Effector CD4-positive, alpha-beta T cell (primary cell): ENCODE data around the gene FLII.
"Not testable (repeated sequence)": the region's sequence is repeated elsewhere in the genome, so short reads cannot be mapped to it uniquely, and the experiment has no call there.

Experiments used
- DNase-seq: peaks from one replicate; pipeline ENCODE4 v3.0.0-alpha.2; 2020
- total RNA-seq: gene quantifications from one replicate; lab custom pipeline; 2026; lab: John Stamatoyannopoulos, UW

The FLII gene
- 193 reads per million, percentile 92 among the genes with 10 or more reads in this experiment for total RNA-seq

- peak; percentile 51 for DNase-seq
Measured at GRCh38 chr17:18258356-18259038, at the start of gene FLII. FLII (minus strand) TSS chr17:18258738; CDS start chr17:18258690, 48 bp downstream.

- DNase-seq: not testable (repeated sequence)
Measured at GRCh38 chr17:18303206-18303605, 44.7 kb upstream of the FLII start.

GRCh38 chr17:18300725-18301480 is 42.4 kb upstream of the FLII start:
- DNase-seq: no peak

- not testable (repeated sequence) for DNase-seq
Measured at GRCh38 chr17:18298061-18298460, 39.5 kb upstream of the FLII start.

GRCh38 chr17:18291718-18292540 is 33.4 kb upstream of the FLII start:
- no peak for DNase-seq

- no peak for DNase-seq
Measured at GRCh38 chr17:18285296-18285695, 26.8 kb upstream of the FLII start.

GRCh38 chr17:18281788-18282187 is 23.2 kb upstream of the FLII start:
- DNase-seq: no peak

- DNase-seq: no peak
Measured at GRCh38 chr17:18280766-18281371, 22.3 kb upstream of the FLII start.

- DNase-seq: no peak
Measured at GRCh38 chr17:18280249-18280648, 21.7 kb upstream of the FLII start.

- DNase-seq: no peak
Measured at GRCh38 chr17:18278867-18279266, 20.3 kb upstream of the FLII start.

GRCh38 chr17:18277076-18277475 is 18.5 kb upstream of the FLII start:
- DNase-seq: no peak

- DNase-seq: no peak
Measured at GRCh38 chr17:18270046-18270931, 11.8 kb upstream of the FLII start.

GRCh38 chr17:18267927-18268711 is 9.6 kb upstream of the FLII start:
- DNase-seq: no peak

- DNase-seq: no peak
Measured at GRCh38 chr17:18267366-18267765, 8.8 kb upstream of the FLII start.

GRCh38 chr17:18263885-18264682 is 5.5 kb upstream of the FLII start:
- DNase-seq: no peak

GRCh38 chr17:18262641-18263040 is 4.1 kb upstream of the FLII start:
- DNase-seq: no peak

GRCh38 chr17:18262111-18262510 is 3.6 kb upstream of the FLII start:
- no peak for DNase-seq

GRCh38 chr17:18261659-18262058 is 3.1 kb upstream of the FLII start:
- no peak for DNase-seq

GRCh38 chr17:18261146-18261515 is 2.6 kb upstream of the FLII start:
- DNase-seq: peak; percentile 14
